HG02610 (cell line): Measurements from ENCODE around the gene OR2S2.

Experiments used
- ATAC-seq: cut with Tn5 transposase; IDR thresholded peaks from one replicate; pipeline ENCODE4 v1.9.1; 2021; ENCODE audit warnings: mild to moderate bottlenecking, moderate library complexity; ENCODE audit not compliant: unreplicated experiment

The OR2S2 gene

GRCh38 chr9:35965011-35965410, 7.1 kb upstream of the OR2S2 start:
- ATAC-seq: no peak

- ATAC-seq: no peak
These were observed 4.4 kb upstream of the OR2S2 start for GRCh38 chr9:35962126-35962906.

GRCh38 chr9:35960039-35960655, 2.2 kb upstream of the OR2S2 start:
- no peak for ATAC-seq

GRCh38 chr9:35956651-35957050, 1.3 kb downstream of the OR2S2 start:
- ATAC-seq: no peak

GRCh38 chr9:35954942-35955546, 2.9 kb downstream of the OR2S2 start:
- no peak for ATAC-seq

GRCh38 chr9:35952526-35953191, 5.3 kb downstream of the OR2S2 start:
- no peak for ATAC-seq

- no peak for ATAC-seq
These were observed 6.2 kb downstream of the OR2S2 start for GRCh38 chr9:35951736-35952135.

GRCh38 chr9:35948901-35949318, 9.0 kb downstream of the OR2S2 start:
- no peak for ATAC-seq

- no peak for ATAC-seq
These were observed 9.5 kb downstream of the OR2S2 start for GRCh38 chr9:35948451-35948850.

- ATAC-seq: no peak
These were observed 12.5 kb downstream of the OR2S2 start for GRCh38 chr9:35945341-35946018.

GRCh38 chr9:35944841-35945240, 13.1 kb downstream of the OR2S2 start:
- ATAC-seq: no peak

- no peak for ATAC-seq
These were observed 13.8 kb downstream of the OR2S2 start for GRCh38 chr9:35944173-35944572.

- no peak for ATAC-seq
These were observed 15.7 kb downstream of the OR2S2 start for GRCh38 chr9:35942286-35942685.

- no peak for ATAC-seq
These were observed 17.2 kb downstream of the OR2S2 start for GRCh38 chr9:35940458-35941407.

GRCh38 chr9:35939679-35940250, 18.2 kb downstream of the OR2S2 start:
- ATAC-seq: no peak

GRCh38 chr9:35938474-35939356, 19.2 kb downstream of the OR2S2 start:
- no peak for ATAC-seq

- ATAC-seq: no peak
These were observed 20.7 kb downstream of the OR2S2 start for GRCh38 chr9:35937227-35937626.

- no peak for ATAC-seq
These were observed 22.0 kb downstream of the OR2S2 start for GRCh38 chr9:35935755-35936509.
